ENCODE results near the gene CNIH1.
"Not testable (repeated sequence)": the region's sequence is repeated elsewhere in the genome, so short reads cannot be mapped to it uniquely, and the experiment has no call there.

Gene CNIH1

GRCh38 chr14:54465654-54466053 is 24.5 kb upstream of the CNIH1 start:
- DNase-seq = peak; percentile 20

- no peak for DNase-seq
Measured at GRCh38 chr14:54462048-54462447, 20.9 kb upstream of the CNIH1 start.

DNA sequence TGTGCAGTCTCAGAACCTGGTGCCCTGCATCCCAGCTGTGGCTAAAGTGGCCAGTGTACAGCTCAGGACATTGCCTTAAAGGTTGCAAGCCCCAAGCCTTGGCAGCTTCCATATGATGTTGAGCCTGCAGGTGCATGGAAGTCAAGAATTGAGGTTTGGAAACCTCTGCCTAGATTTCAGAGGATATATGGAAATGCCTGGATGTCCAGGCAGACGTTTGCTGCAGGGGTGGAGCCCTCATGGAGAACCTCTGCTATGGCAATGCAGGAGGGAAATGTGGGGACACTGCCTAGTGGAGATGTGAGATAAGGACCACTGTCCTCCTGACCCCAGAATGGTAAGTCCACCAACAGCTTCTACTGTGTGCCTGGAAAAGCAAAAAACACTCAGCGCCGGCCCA is 17.9 kb upstream of the CNIH1 start:
- no peak for DNase-seq

DNA sequence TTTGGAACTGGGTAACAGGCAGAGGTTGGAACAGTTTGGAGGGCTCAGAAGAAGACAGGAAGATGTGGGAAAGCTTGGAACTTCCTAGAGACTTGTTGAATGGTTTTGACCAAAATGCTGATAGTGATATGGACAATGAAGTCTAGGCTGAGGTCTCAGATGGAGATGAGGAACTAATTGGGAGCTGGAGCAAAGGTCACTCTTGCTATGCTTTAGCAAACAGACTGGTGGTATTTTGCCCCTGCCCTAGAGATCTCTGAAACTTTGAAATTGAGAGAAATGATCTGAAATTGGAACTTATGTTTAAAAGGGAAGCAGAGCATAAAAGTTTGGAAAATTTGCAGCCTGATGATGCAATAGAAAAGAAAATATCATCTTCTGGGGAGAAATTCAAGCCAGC is 17.4 kb upstream of the CNIH1 start:
- DNase-seq = not testable (repeated sequence)

DNA sequence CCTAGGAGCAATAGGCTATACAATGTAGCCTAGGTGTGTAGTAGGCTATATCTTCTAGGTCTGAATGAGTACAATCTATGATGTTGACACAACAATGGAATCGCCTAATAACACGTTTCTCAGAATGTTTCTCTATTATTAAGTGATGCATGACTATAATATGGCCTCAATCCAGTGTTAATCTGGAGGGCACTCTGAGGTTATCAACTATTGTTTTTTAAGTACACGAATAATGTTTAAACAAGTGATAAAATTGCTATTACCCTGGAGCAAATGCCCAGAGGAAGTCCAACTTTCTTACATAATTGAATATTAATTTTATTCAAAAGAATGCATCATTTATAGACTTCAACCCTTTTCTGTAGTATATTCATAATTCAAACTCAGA is 16.4 kb upstream of the CNIH1 start:
- DNase-seq = no peak

GRCh38 chr14:54456820-54457608 is 15.8 kb upstream of the CNIH1 start:
- not testable (repeated sequence) for DNase-seq

GRCh38 chr14:54455363-54455762 is 14.2 kb upstream of the CNIH1 start:
- no peak for DNase-seq

DNA sequence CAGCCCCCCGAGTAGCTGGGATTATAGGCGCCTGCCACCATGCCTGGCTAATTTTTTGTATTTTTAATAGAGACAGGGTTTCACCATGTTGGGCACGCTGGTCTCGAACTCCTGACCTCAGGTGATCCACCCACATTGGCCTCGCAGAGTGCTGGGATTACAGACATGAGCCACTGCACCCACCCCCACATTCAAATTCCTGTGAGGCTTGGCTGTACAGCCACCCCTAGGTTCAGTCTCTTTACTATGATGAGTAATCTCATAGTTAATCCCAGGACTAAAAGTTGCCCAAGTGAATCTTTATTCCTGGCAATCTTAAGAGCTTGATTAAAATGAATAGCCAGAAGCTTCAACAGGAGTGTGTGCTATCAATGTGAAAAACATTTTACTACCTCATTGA is 12.8 kb upstream of the CNIH1 start:
- not testable (repeated sequence) for DNase-seq

GRCh38 chr14:54453252-54453651 is 12.1 kb upstream of the CNIH1 start:
- DNase-seq = no peak

DNA sequence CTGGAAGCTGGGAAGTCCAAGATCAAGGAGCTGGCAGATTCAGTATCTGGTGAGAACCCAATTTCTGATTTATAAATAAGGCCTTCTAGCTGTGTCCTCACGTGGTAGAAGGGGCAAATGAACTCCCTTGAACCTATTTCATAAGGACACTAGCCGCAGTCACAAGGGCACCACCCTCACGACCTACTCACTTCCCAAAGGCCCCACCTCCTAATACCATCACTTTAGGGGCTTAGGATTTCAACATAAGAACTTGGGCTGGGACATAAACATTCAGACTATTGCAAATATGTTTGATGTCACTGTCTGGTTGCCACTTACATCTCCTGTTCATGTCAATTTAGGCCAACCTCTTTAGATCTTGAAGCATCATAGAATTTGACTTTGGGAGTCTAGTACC is 10.8 kb upstream of the CNIH1 start:
- DNase-seq = no peak

GRCh38 chr14:54451121-54451601 is 10.0 kb upstream of the CNIH1 start:
- DNase-seq = no peak

GRCh38 chr14:54450535-54450934 is 9.4 kb upstream of the CNIH1 start:
- no peak for DNase-seq

- DNase-seq = no peak
Measured at GRCh38 chr14:54447231-54447692, 6.1 kb upstream of the CNIH1 start.

GRCh38 chr14:54446161-54446693 is 5.1 kb upstream of the CNIH1 start:
- peak; percentile 36 for DNase-seq

GRCh38 chr14:54444681-54445080 is 3.5 kb upstream of the CNIH1 start:
- DNase-seq = peak; percentile 66

DNA sequence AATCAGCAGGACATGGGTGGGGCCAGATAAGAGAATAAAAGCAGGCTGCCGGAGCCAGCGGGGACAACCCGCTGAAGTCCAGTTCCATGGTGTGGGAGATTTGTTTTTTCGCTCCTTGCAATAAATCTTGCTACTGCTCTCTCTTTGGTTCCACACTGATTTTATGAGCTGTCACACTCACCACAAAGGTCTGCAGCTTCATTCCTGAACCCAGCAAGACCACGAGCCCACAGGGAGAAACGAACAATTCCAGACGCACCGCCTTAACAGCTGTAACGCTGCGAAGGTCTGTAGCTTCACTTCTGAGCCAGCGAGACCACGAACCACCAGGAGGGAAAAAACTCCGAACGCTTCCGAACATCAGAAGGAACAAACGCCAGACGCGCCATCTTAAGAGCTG is 2.8 kb upstream of the CNIH1 start:
- DNase-seq = no peak

- not testable (repeated sequence) for DNase-seq
Measured at GRCh38 chr14:54442961-54443360, 1.8 kb upstream of the CNIH1 start.

DNA sequence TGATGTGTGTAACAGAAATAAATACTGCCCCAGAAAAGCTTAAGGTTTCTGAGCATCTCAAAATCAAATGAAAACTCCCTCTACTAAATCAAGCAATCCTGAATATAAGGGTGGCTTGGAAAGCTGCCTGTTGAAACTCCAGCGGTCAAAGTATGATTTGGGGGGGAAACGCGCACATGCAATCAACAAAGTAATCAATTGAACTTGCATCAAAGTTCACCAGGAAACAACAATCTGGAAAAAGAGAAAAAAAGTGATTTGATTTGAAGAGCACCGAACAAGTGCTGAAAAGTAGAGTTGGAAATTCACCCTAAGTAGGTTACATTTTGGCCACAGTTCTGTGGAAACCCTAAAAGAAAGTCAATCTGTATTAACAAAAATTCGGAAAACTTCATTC is 700 bp downstream of the CNIH1 start:
- DNase-seq = peak; percentile 72

DNA sequence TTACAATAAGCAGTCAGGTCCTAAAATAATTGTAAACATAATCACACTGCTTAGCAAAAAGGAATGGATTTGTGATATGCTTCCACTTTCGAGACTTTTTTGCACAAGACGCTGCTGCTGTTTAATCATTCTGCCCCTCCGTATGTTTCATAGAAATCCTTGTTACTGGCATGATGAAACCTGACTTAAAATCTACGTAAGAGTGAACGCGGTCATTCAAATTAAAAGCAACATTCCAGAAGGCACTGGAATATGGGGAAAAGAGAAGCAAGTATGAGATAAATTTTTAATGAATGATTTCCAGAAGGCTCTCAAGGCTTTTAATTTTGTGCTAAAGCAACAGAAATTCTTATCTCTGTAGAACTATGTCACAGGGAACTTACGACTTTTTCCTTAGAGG is 1.1 kb downstream of the CNIH1 start:
- DNase-seq = peak; percentile 40

GRCh38 chr14:54438703-54439102 is 2.5 kb downstream of the CNIH1 start:
- DNase-seq = no peak

GRCh38 chr14:54437954-54438353 is 3.2 kb downstream of the CNIH1 start:
- DNase-seq = not testable (repeated sequence)

DNA sequence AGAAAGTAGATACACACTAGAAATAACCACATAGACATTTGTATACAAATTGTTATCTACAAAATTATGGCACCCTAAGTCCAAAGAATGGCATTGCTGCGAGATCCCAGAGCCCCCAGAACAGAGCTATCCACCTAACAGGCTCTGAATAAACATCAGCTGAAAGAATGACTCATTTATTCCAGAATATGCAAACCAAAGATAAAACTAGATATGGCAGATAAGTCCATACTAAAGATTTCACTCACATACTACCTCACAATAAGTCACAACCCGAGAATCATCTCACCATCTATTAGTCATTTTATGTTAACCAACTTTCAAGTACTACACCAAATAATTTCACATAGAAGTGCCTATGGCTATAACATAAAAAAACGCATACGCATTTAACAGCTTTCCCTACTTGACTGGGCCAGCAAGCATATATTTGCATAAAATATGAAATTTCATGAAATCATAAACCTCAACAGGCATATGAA is 5.6 kb downstream of the CNIH1 start:
- DNase-seq = no peak

- no peak for DNase-seq
Measured at GRCh38 chr14:54428527-54428926, 12.6 kb downstream of the CNIH1 start.

- DNase-seq = no peak
Measured at GRCh38 chr14:54427871-54428270, 13.3 kb downstream of the CNIH1 start.
